ENCODE data around the gene TBXA2R. TPM values are rescaled to one million over a fixed set of nuclear protein-coding genes. Genes with fewer than 3 reads are reported as not detected.

Gene TBXA2R
- total and polyA plus RNA-seq, 8 donors: 0.42 to 1.5 (median 0.73) TPM

DNA sequence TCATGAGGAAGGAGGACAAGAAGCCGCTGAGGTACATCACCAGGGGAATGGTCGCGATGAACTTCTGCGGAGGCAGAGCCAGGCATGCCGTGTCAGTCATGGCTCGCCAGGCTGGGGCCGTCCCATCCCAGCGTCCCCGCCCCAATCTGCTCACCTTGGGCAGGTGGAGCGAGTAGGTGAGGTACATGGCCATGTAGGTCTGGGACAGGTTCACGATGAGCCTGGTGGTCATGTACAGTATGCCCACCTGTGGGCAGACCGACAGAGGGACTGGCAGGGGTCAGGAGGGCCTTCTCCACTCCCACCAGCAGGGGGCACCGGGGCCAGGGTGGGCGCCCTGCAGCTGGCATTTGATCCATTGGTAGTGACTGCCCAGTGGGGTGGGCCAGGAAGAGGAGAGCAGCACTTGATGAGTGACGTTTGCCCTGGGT, 59.4 kb downstream of the TBXA2R start:
- Histone ChIP-seq H3K27me3 (no peaks in the 10 kb centered on the region), H3K4me1 (no peaks in the 10 kb centered on the region), H3K36me3 (no peaks in the 10 kb centered on the region), H3K4me3 (no peak overlapping the region), H3K27ac (no peak overlapping the region), H3K9me3 (no peaks in the 10 kb centered on the region)
- no peak for FAIRE-seq
- no peak for ATAC-seq
- DNase-seq: no peak
- TF ChIP-seq, protein P1, sequence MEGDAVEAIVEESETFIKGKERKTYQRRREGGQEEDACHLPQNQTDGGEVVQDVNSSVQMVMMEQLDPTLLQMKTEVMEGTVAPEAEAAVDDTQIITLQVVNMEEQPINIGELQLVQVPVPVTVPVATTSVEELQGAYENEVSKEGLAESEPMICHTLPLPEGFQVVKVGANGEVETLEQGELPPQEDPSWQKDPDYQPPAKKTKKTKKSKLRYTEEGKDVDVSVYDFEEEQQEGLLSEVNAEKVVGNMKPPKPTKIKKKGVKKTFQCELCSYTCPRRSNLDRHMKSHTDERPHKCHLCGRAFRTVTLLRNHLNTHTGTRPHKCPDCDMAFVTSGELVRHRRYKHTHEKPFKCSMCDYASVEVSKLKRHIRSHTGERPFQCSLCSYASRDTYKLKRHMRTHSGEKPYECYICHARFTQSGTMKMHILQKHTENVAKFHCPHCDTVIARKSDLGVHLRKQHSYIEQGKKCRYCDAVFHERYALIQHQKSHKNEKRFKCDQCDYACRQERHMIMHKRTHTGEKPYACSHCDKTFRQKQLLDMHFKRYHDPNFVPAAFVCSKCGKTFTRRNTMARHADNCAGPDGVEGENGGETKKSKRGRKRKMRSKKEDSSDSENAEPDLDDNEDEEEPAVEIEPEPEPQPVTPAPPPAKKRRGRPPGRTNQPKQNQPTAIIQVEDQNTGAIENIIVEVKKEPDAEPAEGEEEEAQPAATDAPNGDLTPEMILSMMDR (IDR thresholded peaks at IDR 0.05): peak in 2 of 4 donors; percentile 10 to 19
- 85 to 90% methylated on average over 15 of the region's 15 CpGs for WGBS, 2 donors
- intact Hi-C loops (cut with DNase I): no loop called here

DNA sequence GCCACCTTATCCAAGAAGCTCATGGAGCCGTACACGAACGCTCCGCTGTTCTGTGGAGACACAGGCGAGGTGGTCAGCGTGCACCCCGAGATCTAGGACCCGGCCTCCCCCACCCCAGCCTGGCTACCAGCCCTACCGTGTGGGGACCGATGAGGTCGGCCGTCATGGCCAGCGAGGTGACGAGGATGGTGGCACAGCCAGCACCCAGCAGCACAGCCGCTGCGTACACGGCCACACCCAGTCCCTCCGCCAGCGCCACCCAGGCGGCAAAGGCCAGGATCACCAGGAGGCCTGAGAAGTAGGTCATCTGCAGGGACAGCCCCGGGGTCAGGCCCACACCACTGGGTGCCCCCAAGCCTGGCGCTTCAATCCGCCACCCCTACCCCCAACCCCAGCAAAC, 60.6 kb downstream of the TBXA2R start:
- Histone ChIP-seq H3K27ac (no peak overlapping the region), H3K4me3 (no peak overlapping the region), H3K36me3 (no peaks in the 10 kb centered on the region), H3K4me1 (no peaks in the 10 kb centered on the region), H3K27me3 (no peaks in the 10 kb centered on the region), H3K9me3 (no peaks in the 10 kb centered on the region)
- TF ChIP-seq, protein P1 (IDR thresholded peaks at IDR 0.05): no peak
- 89 to 93% methylated on average over 23 of the region's 23 CpGs for WGBS, 2 donors
- DNase-seq (peak in 1 of 6 donors; percentile 75), ATAC-seq (no peak), FAIRE-seq (no peak)
- intact Hi-C loops (cut with DNase I): no loop called here

DNA sequence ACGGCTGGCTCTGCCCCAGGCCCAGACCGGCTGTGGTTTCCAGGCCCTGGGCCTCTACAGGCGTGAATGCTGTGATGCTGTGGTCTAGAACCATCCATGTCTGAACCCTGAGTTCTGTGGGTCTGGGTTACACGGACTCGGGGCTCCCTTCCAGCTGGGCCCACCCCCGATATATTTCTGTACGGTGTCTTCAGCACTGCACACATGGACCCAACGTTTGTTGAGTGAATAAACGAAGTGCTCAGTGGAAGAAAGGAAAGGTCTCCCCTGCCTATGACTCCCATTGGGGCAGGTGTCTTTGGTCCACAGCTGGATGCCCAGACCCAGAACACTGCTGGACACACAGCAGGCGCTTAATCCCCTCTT, 61.0 kb downstream of the TBXA2R start:
- Histone ChIP-seq H3K27ac (no peak overlapping the region), H3K27me3 (no peaks in the 10 kb centered on the region), H3K36me3 (no peaks in the 10 kb centered on the region), H3K4me1 (no peaks in the 10 kb centered on the region), H3K9me3 (no peaks in the 10 kb centered on the region), H3K4me3 (no peak overlapping the region)
- WGBS, 2 donors: 75 to 76% methylated on average over 10 of the region's 10 CpGs
- DNase-seq (no peak), ATAC-seq (no peak), FAIRE-seq (no peak)
- intact Hi-C loops (cut with DNase I): no loop called here
- TF ChIP-seq, protein P1 (IDR thresholded peaks at IDR 0.05): no peak

DNA sequence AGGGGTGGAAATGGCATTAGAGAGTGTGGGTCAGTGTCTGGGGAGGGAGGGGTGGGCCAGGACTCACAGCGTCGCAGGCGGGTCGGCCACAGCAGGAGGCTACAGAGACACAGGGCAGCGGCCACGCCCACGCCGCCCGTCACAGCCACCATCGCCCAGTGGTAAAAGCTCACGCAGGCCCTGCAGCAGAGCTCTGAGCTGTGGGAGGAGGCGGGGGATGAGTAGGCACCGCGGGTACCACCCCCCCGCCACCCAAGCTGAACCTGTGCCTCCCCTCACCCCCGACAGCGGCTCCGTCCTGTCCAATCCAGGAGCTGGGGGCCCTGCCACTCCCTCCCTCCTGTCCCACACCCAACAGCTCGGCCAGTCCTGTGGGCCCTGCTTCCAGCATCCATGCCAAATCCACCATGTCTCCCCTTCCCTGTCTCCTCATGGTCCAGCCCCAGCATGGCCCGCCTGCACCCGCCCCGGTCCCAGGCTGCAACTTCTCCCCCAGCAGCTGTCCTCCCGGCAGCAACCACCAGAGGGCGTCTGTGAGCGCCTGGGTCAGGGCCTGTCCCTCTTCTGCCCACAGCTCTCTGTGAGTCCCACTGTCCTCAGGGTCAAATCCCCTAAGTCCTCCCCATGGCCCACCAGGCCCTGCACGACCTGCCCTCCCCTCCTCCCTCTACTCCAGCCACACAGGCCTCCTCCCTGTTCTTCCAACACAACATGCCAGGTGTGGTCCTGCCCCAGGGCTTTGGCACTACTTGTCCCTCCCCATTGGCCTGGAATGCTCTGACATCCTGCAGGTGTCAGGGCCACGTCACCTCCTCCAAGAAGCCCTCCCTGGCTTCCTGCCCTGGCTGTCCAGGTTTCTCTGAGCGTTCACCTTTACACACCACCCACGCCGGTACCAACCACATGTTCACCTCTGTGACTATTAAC, 61.7 kb downstream of the TBXA2R start:
- 64% methylated on average over 27 to 30 of the region's 30 CpGs for WGBS, 2 donors
- no peaks in the 10 kb centered on the region for H3K9me3 ChIP-seq
- DNase-seq (peak; percentile 50 to 95 (median 80)), ATAC-seq (peak; percentile 57 to 83 (median 74)), FAIRE-seq (no peak)
- TF ChIP-seq, protein P1 (IDR thresholded peaks at IDR 0.05): peak; percentile 81 to 95 (median 90)
- intact Hi-C loops (cut with DNase I): no loop called here
- H3K4me1 ChIP-seq: no peaks in the 10 kb centered on the region
- H3K27me3 ChIP-seq: no peaks in the 10 kb centered on the region
- H3K27ac ChIP-seq: no peak overlapping the region
- H3K36me3 ChIP-seq: no peaks in the 10 kb centered on the region
- H3K4me3 ChIP-seq: no peak overlapping the region

Other genes with a start within 250 kb of the TBXA2R start
- 100 to 1,000 TPM; 106 to 203 (median 127) TPM for gene NFIC, start 240.3 kb downstream of the TBXA2R start, total RNA-seq
- 10 to 100 TPM; 21.3 to 74.9 TPM for gene NFIC, start 240.3 kb downstream of the TBXA2R start, polyA plus RNA-seq
- 1 to 10 TPM; 1.2 to 6.8 (median 3.1) TPM for gene SMIM24, start 126.3 kb downstream of the TBXA2R start, total RNA-seq
- 100 to 1,000 TPM in 1 of 2 donors, 10 to 100 TPM in 1; 16.2 to 143 TPM for gene SMIM24, start 126.3 kb downstream of the TBXA2R start, polyA plus RNA-seq
- gene SMIM44, start 123.4 kb downstream of the TBXA2R start, total RNA-seq: not detected
- gene SMIM44, start 123.4 kb downstream of the TBXA2R start, polyA plus RNA-seq: under 1 TPM in 1 of 2 donors, not detected in 1; 0.92 TPM
- gene DOHH, start 106.2 kb downstream of the TBXA2R start, total RNA-seq: 1 to 10 TPM; 3.2 to 8.0 (median 4.7) TPM
- 10 to 100 TPM in 1 of 2 donors, 1 to 10 TPM in 1; 7.3 to 10.5 TPM for gene DOHH, start 106.2 kb downstream of the TBXA2R start, polyA plus RNA-seq
- 10 to 100 TPM; 15.1 to 28.1 (median 19.2) TPM for gene FZR1, start 100.6 kb downstream of the TBXA2R start, total RNA-seq
- gene FZR1, start 100.6 kb downstream of the TBXA2R start, polyA plus RNA-seq: 10 to 100 TPM; 20.8 to 34.2 TPM
- 1 to 10 TPM in 4 of 6 donors, under 1 TPM in 2; 0.73 to 2.6 (median 1.7) TPM for gene TEKTIP1, start 67.7 kb downstream of the TBXA2R start, total RNA-seq
- gene TEKTIP1, start 67.7 kb downstream of the TBXA2R start, polyA plus RNA-seq: 1 to 10 TPM; 3.3 to 5.6 TPM
- 10 to 100 TPM; 24.8 to 53.8 (median 39.2) TPM for gene MFSD12, start 49.3 kb downstream of the TBXA2R start, total RNA-seq
- gene MFSD12, start 49.3 kb downstream of the TBXA2R start, polyA plus RNA-seq: 10 to 100 TPM; 29.6 to 53.6 TPM
- gene HMG20B, start 33.9 kb downstream of the TBXA2R start, total RNA-seq: 10 to 100 TPM; 26.3 to 45.7 (median 30.6) TPM
- 100 to 1,000 TPM in 1 of 2 donors, 10 to 100 TPM in 1; 84.0 to 102 TPM for gene HMG20B, start 33.9 kb downstream of the TBXA2R start, polyA plus RNA-seq
- under 1 TPM; 0.17 to 0.34 (median 0.28) TPM for gene GIPC3, start 21.4 kb downstream of the TBXA2R start, total RNA-seq
- under 1 TPM; 0.72 to 0.92 TPM for gene GIPC3, start 21.4 kb downstream of the TBXA2R start, polyA plus RNA-seq
- 10 to 100 TPM in 3 of 6 donors, 1 to 10 TPM in 3; 6.8 to 14.6 (median 10.4) TPM for gene CACTIN, start 19.9 kb upstream of the TBXA2R start, total RNA-seq
- gene CACTIN, start 19.9 kb upstream of the TBXA2R start, polyA plus RNA-seq: 10 to 100 TPM; 17.4 to 27.2 TPM
- gene PIP5K1C, start 93.6 kb upstream of the TBXA2R start, total RNA-seq: 10 to 100 TPM; 12.9 to 21.4 (median 14.9) TPM
- gene PIP5K1C, start 93.6 kb upstream of the TBXA2R start, polyA plus RNA-seq: 10 to 100 TPM; 14.1 to 24.8 TPM
- 10 to 100 TPM in 5 of 6 donors, 1 to 10 TPM in 1; 9.2 to 23.7 (median 15.1) TPM for gene TJP3, start 101.5 kb upstream of the TBXA2R start, total RNA-seq
- 10 to 100 TPM; 26.2 to 36.0 TPM for gene TJP3, start 101.5 kb upstream of the TBXA2R start, polyA plus RNA-seq
- gene APBA3, start 154.8 kb upstream of the TBXA2R start, total RNA-seq: 10 to 100 TPM in 3 of 6 donors, 1 to 10 TPM in 3; 6.7 to 18.7 (median 9.7) TPM
- gene APBA3, start 154.8 kb upstream of the TBXA2R start, polyA plus RNA-seq: 10 to 100 TPM; 21.7 to 27.1 TPM
- 10 to 100 TPM; 30.0 to 46.3 (median 36.5) TPM for gene MRPL54, start 155.8 kb upstream of the TBXA2R start, total RNA-seq
- gene MRPL54, start 155.8 kb upstream of the TBXA2R start, polyA plus RNA-seq: 100 to 1,000 TPM in 1 of 2 donors, 10 to 100 TPM in 1; 95.8 to 104 TPM
- not detected for gene RAX2, start 165.4 kb upstream of the TBXA2R start, total RNA-seq
- not detected for gene RAX2, start 165.4 kb upstream of the TBXA2R start, polyA plus RNA-seq
- 1 to 10 TPM in 2 of 6 donors, under 1 TPM in 2, not detected in 2; 0.69 to 3.9 (median 1.5) TPM for gene MATK, start 179.5 kb upstream of the TBXA2R start, total RNA-seq
- gene MATK, start 179.5 kb upstream of the TBXA2R start, polyA plus RNA-seq: 1 to 10 TPM; 1.6 to 1.8 TPM

Measured in pancreas (tissue), 10 donors.